Measurements from ENCODE around the gene CSMD2.

DNA sequence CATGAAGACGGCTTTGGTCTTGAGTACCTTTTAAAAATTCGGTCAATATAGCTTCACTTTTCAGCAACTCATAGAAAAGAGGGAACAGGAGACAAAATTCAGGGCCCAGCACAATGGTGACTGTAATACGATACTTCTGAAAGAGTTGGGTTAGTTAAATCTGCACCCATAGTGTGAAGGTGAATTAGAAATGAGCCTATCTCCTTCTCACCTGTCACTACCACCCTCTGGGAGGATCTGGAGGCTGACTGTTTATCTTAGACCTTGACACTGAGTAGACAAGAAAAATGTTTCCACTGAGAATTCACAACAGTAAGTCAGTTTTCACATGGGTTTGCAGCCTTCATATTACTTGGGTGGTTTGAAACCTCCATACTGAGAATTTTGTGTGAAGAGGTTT lies 359.0 kb downstream of the CSMD2 start:
- TF ChIP-seq, protein P1, sequence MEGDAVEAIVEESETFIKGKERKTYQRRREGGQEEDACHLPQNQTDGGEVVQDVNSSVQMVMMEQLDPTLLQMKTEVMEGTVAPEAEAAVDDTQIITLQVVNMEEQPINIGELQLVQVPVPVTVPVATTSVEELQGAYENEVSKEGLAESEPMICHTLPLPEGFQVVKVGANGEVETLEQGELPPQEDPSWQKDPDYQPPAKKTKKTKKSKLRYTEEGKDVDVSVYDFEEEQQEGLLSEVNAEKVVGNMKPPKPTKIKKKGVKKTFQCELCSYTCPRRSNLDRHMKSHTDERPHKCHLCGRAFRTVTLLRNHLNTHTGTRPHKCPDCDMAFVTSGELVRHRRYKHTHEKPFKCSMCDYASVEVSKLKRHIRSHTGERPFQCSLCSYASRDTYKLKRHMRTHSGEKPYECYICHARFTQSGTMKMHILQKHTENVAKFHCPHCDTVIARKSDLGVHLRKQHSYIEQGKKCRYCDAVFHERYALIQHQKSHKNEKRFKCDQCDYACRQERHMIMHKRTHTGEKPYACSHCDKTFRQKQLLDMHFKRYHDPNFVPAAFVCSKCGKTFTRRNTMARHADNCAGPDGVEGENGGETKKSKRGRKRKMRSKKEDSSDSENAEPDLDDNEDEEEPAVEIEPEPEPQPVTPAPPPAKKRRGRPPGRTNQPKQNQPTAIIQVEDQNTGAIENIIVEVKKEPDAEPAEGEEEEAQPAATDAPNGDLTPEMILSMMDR (IDR thresholded peaks at IDR 0.05), result no peak
- no peak for TF ChIP-seq EZH2phosphoT487 (IDR thresholded peaks at IDR 0.05)

Measured in neural progenitor cell (in vitro differentiated cells).